NCI-H146 (cell line): Measurements from ENCODE around the gene PRDM1.

ENCODE experiments used
- DNase-seq: peaks from one replicate; lab custom pipeline; 2025; lab: John Stamatoyannopoulos, UW

Gene PRDM1

DNA sequence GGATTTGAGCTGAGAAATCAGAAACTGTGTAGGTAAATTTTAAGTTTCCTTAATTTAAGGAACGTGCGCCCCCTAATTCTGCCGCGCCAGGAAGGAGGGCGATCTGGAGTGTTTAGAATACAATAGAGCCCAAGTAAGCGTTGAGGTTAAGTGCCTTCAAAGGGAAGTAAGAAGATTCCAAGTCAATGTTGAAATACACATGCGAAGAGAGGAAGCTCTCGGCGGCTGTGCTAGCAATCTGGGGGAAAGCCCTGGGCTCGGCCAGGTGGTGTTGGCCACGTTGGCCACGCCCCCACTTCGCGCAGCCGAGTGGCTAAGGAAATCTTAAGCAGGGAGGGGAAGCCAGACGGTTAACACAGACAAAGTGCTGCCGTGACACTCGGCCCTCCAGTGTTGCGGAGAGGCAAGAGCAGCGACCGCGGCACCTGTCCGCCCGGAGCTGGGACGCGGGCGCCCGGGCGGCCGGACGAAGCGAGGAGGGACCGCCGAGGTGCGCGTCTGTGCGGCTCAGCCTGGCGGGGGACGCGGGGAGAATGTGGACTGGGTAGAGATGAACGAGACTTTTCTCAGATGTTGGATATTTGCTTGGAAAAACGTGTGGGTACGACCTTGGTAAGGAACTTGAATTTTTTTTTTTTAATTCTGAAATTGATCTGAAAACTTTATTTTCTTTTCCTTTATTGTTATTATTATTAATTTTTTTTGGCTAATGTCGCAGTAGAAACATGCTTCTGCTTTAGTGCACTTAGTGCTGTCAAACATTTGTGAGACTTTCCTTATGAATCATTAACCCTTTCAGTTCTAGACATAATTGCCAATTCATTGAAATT is at the start of gene PRDM1:
Gene PRDM1 (plus strand): TSS at position 353 of the 830 bp plus-strand sequence. CDS start 218 bp downstream, at position 571.
- peak; percentile 74 for DNase-seq

DNA sequence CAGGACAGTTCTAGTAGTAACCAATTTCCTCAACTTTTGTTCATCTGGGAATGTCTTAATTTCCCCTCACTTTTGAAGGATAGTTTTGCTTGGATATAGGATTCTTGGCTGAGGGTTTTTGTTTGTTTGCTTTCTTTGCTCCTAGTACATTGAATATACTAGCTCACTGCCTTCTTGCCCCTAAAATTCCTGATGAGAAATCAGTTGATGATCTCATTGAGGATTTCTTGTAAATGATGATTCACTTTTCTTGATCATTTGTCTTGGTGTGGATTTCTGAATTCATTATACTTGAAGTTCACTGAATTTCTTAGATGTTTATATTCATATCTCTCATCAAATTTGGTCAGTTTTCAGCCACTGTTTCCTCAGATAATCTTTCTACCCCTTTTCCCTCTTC is 49.1 kb upstream of the PRDM1 start:
- no peak for DNase-seq

DNA sequence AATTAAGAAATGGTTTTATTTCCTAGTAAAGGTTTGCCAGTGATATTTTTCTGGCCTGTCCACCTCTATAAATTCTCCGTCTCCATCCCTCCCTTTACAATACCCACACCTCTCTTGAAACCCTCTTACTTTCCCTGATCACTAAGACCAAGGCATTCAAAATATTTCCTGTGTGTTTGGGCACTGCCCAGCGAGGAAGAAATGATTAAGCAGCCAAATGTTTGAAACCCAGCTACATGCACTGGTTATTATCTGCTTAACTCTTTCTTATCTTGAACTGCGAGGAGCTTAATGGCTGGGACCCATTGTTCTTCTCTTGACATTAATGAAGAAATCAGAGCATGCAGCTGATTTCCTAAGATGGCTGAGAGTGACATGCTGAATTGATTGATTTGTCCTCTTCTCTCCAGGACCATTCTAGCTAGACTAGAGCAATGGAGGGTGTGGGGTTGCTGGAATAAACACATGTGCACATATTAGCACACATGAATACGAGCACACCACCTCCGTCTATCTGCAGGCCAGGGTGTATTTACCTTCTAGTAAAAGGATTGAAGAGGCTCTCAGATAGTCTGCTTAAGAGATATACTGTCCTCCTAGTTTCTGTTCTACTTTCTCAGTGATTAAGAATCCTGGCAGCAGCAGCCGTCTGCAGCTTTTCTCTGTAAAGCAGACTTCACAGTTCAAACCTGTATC is 46.1 kb upstream of the PRDM1 start:
- no peak for DNase-seq

DNA sequence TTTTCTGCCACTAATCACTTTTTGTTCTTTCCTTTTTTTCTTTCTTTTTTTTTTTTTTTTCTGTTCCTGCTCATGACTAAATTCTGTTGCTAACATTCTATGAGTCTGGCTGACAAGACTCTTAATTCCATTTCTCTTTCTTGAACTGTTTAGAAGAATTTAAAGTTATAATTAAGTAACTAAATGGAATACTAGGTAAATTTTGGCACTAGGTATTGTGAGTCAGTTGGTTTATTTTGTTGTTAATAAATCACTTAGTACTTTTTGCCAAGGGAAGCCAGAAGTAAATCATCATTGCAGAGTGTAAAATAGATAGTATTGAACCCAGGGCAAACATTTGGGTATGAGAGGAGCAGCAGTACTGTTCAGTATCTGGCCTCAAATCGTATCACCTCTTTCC is 42.0 kb upstream of the PRDM1 start:
- DNase-seq: no peak

DNA sequence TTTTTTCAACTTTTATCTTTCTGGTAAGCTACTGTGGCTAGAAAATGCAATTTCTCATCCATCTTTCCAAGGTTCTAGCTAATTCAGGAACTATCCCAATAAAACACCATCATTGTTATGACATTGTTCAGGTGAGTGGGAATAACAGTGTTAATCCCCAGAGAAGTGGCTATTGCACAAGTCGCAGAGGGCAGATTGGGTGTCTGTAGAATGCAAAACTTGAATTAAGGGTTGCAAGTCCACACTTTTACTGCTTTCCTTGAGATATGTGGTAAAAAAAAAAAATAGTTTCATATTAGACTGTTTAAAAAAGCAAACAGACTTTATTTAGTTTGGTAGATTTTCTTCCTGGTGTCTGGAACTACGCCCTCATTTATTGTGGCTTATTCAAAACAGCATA is 41.1 kb upstream of the PRDM1 start:
- DNase-seq: no peak

DNA sequence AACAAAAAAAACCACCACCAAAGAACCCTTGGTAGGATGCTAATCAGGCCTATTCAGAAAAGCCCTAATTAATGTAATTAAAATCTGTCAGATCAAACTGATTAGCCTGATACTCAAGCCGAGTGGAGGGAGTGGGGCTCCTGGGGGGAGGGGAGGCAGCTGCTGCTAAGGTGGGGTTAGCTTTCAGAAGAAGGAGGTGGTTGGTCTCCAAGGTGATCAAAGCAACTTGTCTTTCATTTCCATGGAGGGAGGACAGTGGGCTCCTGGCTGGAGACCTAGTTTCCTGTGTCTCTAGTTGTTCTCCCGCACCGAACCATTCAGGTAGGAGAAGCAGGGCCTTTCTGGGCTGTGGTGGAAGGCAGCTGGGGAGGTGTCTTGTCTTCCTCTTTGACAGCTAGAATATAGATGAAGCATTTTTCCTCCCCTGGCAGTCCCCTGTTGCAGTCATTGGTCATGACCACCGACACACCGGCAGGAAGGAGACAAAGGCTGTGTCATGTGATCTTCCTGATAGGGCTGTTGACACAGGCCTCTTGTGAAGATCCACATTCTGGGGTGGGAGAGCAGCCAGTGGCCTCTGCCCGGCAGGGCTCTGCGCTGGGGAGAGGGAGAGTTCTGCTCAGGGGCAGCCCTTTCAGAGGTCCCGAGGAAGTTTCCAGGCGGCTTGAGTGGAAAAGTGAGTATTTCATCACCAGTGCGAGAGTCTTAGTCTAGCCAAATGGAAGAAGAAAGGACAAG is 39.9 kb upstream of the PRDM1 start:
- DNase-seq: no peak

DNA sequence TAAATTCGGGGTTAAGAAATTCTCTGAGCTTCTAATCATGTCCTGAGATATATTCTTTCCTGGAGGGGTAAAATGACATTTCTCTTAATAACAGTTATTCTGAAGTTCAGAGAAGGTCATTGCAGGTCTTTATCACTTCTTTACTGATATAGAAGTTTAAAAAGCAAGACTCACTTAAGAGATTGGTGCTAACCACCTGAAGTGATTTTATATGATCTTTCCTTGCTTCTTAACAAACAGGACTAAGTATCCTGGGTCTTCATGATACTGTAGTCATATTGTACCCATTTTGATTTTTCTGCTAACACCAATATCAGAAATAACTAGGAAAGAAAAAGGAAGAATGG is 39.3 kb upstream of the PRDM1 start:
- no peak for DNase-seq

DNA sequence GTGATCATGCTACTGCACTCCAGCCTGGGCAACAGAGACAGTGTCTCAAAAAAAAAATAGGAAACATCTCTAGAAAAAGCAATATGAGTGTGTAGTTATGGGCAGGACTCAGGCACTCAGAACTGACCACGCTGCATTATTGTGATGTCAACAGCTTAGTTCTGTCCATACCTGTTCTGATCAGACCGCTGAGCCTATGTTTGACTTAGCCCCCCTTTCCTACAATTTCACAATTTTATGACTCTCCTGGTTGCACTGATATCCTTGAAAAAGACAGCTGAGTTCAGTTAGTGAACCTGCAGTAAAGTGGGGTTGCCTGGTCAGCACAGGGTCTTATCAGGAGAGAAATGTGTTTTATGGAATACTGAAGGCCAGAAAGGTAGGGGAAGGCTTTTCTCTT is 37.8 kb upstream of the PRDM1 start:
- DNase-seq: no peak

DNA sequence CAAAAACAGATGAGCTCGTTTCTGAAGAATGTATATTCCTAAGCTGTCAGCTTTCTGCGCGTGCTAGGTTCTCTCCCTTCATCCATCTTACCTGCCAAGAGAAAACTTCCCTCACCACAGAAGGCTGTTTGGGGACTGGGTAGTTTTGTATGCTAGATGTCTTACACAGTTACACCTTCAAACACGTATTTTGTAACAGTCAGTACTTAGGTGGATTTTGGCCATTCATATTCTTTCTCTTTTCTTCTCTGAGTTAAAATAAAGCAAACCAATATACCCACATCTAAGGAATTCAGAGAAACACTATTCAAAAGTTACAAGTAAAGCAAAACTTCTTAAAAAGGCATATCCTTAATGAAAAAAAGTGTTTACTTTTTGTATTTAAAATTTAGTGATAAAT is 35.6 kb upstream of the PRDM1 start:
- DNase-seq: no peak

DNA sequence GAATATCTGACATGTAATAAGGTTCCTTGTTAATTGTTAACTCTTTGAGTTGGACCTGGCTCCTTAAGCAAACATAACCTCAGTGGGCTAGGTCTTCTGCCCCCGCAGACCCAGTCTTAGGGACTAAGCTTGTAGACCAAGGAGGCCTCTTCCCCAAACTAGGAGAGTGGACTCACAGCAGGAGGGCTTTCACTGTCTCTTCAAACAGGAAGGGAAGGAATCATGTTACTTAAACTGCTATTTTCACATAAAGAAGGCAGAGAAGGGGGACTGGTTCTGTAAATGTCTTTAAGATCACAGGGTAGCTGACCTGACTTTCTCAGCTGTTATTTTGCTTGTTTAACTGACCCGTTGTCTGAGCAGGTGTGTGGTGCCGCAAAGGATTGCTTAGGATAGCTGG is 34.9 kb upstream of the PRDM1 start:
- no peak for DNase-seq

DNA sequence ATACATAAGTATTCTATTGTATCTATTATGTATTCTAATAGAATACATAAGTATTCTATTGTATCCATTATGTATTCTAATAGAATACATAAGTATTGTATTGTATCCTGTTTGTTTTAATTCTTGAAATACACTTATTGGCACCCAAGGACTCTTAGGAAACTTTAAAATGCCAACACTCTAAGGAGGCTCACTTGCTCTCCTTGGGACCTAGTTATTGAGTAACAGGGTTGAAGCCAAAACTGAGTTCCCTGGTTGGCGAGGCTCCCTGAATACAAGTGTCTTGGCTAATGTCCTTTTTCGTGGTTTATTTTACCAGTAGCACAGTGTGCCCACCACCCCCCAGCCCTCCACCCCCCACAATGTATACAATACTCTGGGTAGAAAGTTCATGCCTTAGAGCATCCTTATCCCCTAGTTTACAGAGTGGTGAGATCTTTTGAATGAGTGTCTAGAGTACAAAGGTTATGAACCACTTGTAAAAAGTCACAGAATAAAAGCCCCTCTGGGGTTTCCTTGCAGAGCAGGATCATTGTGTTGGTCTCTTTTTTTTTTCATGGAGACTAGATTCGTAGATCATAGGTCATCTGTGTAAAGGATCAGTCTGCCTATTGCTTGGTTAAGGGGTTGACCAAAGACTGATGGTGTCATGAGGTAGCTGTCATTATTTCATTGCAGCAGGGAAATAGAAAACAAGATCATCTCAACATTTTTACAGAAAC is 32.5 kb upstream of the PRDM1 start:
- DNase-seq: no peak

DNA sequence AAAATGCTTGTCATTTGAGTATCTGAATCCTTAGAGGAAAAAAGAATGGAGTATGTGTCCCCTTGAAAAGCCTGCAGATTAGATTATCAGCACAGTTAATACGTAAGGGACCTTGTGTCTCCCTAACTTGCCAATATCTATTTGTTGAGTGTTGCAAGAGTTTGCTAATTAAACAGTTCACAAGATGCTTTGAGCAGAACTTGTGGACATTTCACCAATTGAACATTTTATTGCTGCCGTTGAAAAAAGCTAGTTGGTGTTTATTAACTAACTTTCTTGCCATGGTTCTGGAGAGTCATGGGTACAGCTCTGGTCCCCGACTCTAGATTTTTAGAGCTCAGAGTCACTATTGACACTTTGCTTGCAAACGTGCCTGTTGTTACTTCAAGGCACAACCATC is 30.6 kb upstream of the PRDM1 start:
- no peak for DNase-seq

DNA sequence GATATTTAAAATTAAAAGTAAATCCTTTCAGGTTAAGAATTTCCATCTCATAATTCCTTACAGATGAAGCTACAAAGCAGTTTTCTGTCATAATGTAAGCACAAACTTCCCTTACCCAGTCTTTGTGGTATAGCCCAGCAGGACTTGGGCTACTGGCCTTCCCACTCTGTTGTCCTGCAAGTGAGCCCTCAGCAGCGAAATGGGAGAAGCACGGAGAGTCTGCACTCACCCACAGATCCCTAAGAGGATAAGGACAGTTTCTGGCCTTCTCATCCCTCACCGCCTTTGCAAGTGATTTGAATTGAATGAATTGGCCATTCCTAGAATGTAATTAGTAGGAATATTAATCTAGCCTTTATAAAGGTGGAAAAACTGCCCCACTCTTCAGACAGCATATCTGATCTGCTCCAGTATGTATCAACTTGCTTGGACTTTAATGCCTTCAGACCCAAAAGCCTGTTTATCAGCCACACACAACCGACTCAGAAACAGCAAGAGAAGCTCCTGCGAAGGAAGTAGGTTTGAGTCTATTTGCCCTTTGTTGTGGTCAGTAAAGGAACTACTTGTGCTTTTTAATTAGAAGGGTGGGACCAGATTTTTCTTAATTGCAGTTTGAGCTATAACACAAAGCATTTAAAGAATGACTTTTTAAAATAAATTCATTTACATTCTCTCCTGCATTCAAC is 29.9 kb upstream of the PRDM1 start:
- DNase-seq: no peak

DNA sequence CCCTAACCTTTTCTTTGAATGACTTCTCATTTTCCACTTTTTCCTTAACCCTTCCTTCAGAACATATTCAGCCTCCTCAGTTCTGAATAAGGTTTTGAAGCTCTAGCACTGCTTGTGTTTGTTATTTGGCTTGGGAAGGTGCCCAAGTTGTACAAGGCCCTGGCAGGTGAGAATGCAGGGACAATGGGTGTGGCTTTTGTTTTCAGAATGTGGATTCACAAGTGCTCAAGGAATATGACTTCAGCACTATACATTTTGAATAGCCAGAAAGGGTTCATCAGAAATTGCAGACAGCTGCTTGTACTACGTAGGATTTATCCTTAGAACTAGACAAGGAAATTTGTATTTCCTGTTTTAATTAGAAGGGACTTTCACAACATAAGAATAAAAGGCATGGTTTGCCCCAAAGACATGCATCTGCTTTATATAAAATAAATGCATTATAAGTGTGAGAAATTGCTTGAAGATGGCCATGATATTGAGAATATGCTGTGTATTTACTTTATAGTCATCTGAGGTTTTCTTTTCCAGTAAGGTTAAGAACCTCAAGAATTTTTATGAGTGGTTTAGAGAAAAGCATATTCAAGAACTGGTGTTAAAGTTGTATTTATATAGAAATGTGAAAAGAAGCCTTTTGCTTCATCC is 29.3 kb upstream of the PRDM1 start:
- no peak for DNase-seq

DNA sequence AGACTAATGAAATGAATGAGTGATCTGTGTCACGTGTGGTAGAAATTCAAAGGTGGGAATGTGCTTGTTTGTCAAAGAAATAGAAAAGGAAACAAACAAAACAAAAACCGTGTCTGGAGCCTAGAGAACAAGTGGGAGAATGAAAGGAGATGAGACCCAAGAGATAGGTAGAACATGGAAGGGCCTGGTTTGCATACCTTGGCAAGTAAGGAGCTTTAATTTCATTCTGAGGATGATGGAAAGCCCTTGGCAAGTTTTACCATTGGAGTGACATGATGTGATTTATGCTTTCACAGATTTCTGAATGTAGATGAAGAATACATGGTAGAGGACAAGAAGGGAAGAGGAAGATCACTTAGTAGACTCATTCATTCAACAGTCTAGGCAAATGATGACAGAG is 26.8 kb upstream of the PRDM1 start:
- DNase-seq: no peak

DNA sequence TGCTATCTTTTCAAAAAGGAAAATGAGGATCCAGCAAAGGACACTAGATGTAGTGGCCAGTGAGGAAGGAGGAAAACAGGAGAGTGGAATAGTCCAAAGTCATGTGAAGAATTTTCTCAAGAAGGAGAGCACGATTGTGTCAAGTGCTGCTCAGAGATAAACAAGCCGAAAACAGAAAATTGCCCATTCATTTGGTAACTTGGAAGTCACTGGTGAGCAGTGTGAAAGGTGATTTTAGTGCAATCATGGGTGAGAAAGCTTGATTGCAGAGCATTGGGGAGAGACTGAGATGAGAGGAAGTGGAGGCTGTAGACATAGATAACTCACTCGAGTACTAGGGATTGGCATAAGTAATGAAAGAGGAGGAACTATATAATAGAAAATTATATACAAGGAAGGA is 26.0 kb upstream of the PRDM1 start:
- DNase-seq: no peak

DNA sequence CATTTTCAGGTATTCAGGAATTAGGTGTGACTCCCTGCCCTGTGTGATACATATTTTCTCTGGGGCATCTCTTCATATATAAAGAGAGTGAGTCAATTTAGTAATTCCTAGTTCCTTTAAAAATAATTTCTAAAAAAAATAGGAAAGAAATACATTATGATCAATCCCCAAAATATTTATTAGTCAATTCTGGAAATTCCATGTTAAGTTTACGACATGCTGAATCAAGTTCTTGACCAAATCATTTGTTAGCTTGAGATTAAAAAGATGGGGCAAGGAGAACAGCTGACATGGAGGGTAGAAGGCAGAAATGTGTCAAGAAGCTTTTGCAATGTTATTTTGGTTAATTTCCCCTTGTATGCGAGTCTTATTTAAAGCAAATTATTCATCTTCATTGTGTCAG is 22.7 kb upstream of the PRDM1 start:
- DNase-seq: no peak

DNA sequence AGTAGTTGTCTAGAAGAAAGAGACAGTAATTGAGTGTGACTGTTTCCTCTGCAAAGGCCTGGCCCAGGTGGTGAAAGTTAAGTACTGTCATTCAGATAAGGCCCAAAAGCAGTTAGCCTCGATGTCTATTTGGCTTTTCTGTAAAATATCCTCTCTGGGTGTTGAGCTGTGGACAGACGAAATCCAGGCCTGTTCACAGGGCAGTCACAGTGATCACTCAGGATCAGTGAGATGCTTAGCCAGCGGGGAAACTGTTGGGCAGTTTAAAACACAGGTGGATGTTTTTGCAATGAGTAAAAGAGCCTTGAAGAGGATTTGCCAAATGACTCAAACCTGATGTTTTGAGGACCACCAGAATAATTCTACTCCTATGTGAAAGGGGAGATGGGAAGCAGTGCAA is 22.0 kb upstream of the PRDM1 start:
- DNase-seq: no peak

DNA sequence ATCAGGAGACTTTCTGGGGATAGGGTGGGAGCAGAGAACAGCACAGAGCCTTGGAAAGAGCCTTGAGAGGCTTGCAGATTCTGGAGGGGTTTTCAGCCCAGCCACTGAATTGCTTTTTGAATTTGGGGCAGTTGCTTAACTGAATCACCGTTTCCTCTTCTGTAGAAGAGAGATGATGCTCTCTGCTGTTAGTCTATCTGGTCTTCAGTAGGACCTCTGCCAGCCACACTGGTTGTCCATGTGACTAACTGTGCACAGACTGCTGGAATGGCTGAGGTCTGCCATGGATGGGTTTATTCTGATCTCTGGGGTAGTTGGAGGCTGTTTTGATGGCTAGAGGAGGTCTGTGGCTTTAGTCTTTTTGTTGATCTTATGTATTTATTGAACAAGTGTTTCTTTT is 21.4 kb upstream of the PRDM1 start:
- no peak for DNase-seq

DNA sequence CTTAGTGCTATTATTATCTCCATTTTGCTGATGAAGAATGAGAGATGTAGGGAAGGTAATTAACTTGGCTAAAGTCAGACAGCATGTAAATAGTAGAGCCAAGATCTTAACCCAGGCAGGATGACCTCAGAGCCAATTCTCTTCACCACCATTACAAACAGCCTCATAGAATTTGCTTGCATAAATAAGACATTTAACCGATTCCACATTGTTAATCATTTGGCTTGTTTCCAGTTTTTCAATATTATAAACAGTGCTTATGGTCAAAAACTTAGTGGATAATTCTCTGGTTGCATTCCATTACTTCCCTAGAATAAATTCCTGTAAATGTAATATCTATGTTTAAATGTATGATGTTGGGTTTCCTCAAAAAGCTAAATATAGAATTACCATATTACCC is 19.1 kb upstream of the PRDM1 start:
- DNase-seq: no peak

DNA sequence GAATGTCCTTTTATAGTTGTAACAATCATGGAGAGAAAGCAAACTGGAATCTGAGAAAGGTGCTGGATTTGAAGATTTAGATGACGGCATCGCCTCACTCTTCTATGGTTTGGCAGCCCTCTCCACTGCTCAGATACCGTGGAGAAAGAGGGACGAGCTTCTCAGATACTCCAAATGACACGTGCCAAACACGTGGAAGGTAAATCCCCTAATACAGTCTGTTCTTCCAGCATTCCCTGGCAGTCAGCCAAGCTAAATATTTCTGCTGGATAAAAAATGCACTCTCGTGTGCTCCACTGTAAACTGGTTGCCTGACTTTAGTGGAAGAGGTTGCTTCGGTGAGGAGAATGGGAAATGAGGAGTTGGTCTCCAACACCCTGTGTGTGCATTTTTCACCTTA is 16.7 kb upstream of the PRDM1 start:
- DNase-seq: no peak
